Right forelimb (tissue), 1 donor: ENCODE measurements around the gene KLHL36.
A peak's percentile ranks its signal among the peaks of the same experiment; 100 is the strongest.

ENCODE experiments used
- DNase-seq: peaks from one replicate; pipeline ENCODE4 v3.0.0-alpha.2; 2018

The KLHL36 gene

DNA sequence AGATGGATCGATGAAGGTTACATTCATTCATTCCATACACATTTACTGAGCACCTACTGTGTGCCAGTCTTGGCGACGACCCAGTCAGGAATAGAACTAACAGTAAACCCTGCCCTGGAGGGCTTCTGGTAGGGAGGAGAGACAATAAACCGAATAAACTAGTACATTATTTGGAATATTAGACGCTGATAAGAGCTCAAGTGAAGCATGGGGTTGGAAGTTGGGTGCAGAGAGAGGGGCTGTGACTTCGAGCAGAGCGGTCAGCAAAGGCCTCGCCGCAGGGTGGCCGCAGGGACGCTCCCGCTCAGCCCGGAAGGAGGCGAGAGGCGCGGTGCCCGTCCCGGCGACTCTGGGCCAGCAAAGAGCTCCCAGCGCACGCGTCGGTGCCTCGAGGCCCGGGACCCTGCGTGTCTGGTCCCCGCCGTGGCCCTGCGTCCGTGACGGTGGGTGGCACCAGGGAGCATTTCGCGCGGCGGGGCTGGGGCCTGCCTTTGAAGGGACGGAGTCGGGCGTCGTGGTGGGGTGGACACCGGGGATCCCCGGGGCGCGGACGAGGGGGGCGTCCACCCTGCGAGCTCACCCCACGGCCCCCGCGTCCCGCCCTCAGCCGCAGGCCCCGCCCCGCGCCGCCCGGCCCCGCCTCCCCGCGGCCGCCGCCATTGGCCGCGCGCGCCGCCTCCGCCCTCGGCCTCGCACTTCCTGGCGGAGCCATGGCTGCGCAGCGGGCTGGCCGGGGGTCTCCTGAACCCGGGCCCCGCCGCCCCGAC, at the start of gene KLHL36:
TSS of gene KLHL36 (plus strand) at position 684 of the 767 bp plus-strand sequence. CDS start 2,357 bp downstream, outside the sequence.
- peak; percentile 78 for DNase-seq

GRCh38 chr16:84599521-84600202, 48.6 kb upstream of the KLHL36 start:
- peak; percentile 65 for DNase-seq

GRCh38 chr16:84600343-84601229, 47.7 kb upstream of the KLHL36 start:
- DNase-seq = no peak

- DNase-seq = no peak
Measured at GRCh38 chr16:84603140-84603816, 45.0 kb upstream of the KLHL36 start.

DNA sequence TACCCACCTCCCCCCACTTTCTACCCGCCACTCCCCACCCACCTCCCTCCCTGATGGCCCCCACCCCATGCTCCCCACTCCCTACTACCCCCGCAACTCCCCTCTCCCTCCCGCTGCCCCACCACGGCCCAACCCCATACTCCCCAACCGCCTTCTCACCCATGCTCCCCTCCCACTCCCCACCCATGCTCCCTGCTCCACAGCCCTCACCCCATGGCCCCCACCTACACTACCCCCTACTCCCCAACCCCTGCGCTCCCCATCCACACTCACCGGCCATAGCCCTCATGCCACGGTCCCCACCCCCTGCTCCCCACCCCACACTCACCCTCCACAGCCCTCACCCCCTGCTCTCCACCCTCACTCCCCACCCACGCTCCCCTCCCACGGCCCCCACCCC, 44.4 kb upstream of the KLHL36 start:
- no peak for DNase-seq

DNA sequence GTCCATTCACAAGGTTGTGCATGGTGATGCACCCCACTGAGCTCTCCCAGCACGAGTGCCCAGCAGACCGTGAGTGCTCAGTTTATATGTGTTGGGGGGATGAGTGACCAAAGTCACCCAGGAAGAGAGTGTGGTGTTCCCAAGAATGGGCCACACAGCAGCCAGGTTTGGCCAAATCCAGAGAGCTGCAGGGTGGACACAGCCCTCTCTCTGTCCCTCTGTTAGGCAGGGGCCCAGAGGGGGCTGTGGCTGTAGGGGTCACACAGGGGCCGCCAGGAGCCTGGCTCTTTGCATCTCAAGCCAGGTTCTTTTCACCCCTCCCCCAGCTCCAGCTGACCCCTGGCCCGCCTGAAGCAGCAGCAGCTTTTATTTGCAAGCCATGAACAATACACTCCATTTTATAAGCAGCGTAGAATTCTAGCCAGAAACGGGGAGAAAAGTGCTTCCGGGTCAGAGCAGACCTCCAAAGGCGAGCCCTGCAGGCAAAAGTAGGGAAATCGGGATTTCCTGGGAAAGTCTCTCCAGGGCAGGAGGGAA, 43.8 kb upstream of the KLHL36 start:
- no peak for DNase-seq

- no peak for DNase-seq
Measured at GRCh38 chr16:84605339-84605848, 42.9 kb upstream of the KLHL36 start.

- DNase-seq = no peak
Measured at GRCh38 chr16:84606081-84606875, 42.0 kb upstream of the KLHL36 start.

DNA sequence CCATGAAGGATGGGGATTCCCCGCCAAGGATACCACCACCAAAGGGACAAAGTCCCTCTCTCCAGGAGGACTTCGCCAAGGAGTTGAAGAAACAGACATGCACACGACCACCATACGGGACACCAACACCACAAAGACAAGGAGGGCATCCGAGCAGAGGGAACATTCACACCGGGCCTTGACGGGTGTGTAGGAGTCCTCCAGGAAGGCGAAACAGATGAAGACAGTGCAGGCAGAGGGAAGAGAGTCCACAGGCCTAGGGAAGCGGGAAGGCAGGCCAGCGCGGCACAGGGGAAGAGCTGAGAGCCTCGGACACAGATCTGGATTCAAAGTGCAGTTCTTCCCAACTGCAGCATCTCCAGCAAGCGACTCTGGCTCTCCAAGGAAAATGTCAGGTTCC, 41.2 kb upstream of the KLHL36 start:
- DNase-seq = no peak

DNA sequence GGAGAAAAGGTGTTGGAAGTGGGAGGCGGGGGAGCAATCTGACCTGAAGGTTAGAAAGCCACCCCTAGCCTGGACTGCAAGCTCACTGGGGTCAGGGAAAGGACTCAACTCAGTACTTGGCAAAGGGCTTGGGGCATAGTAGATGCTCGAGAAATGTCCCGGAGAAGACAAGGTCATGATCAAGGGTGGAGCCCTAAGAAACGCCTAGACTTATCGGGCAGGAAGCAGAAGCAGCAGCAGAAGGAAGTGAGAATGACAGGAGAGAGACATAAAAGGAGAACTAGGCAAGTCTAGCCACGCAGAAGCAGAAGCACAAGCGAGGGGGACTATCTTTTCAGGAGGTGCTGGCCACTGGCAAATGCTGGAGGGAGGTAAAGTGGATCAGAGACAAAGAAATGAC, 40.6 kb upstream of the KLHL36 start:
- no peak for DNase-seq

DNA sequence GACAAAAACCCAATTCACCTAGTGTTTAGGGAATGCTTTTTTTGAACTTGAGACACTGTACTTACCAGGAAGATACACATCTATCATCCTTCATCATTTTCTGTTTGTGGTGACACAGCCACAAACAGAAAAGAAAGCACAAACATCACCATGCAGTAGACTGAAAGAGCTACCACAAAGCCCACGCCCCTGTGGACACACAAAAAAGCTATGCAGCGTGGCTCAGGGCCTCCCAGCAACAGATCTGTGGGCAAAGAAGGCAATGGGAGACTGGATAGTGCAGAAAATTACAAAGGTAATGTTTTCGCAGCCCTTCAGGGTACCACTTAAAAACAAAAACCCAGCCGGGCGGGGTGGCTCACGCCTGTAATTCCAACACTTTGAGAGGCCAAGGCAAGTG, 40.0 kb upstream of the KLHL36 start:
- no peak for DNase-seq

DNA sequence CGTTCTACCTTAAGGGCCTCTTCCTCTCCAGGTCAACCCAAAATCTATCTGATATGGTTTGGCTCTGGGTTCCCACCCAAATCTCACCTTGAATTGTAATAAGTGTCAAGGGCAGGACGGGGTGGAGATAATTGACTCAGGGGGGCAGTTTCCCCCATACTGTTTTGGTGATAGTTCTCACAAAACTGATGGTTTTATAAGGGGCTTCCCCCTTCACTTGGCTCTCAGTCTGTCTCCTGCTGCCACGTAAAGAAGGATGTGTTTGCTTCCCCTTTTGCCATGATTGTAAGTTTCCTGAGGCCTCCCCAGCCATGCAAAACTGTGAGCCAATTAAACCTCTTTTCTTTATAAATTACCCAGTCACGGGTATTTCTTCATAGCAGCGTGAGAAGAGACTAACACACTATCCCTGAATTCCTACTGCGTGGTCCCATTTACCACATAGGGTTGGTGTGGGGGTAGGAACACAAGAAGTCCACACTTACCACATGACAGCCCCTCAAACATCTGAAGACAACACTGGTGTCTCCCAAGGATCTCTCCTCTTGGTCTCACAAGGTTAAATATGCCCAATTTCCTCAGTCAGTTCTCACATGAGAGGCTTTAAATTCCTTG, 38.6 kb upstream of the KLHL36 start:
- DNase-seq = no peak

DNA sequence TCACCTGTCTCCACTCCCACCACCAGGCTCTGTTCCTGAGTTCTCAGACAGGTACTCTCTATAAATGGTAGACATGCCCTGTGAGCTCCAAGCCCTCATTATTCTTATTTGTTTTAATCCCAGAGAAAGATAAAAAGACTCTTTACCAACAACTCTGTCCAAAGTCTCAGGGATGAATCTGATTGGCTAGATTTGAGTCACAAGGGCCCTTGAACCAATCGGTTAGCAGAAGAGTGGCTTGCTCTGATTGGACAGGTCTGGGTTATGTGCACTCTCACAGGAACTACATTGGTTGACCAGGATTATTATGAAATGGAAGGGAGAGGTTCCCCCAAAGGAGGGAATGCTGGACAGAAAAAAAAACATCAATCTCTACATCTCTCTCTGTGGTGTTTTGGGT, 37.9 kb upstream of the KLHL36 start:
- no peak for DNase-seq

DNA sequence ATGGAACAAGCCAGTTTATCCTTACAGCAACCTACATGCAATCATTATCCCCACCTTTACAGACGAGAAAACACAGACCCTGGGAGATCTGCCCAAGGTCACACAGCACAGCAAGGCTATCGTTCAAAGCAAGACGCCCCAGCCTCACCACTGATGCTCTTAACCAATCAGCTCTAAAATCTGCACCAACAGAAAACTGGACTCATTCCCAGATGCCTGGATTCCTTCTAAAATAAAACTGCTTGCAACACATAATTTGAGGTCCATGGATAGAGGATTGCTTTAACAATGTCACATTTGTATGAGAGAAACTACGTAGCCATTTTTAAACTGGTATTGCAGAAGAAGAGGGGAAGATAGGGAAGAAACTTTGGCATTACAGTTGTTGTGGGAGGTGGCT, 37.3 kb upstream of the KLHL36 start:
- no peak for DNase-seq

GRCh38 chr16:84612686-84613085, 35.6 kb upstream of the KLHL36 start:
- no peak for DNase-seq

- no peak for DNase-seq
Measured at GRCh38 chr16:84613408-84614072, 34.8 kb upstream of the KLHL36 start.

DNA sequence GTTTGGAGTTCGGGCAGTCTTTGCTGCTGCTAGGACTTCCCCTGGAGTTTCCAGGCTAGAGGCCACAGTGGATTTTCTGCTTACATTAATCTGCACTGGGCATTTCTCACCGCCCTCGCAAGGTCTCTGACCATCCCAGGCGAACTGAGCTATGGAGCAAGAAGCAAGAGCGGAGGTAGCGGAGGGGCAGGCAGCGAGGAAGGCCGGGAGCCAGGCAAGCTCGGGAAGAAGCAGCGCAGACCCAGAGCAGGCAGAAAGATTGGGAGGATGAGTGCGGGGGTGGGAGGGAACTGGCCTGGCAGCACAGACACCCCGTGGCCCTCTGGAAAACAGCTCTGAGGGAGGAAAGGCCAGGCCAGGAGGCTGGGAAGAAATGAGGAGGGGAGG, 34.2 kb upstream of the KLHL36 start:
- DNase-seq = no peak

GRCh38 chr16:84614623-84614967, 33.7 kb upstream of the KLHL36 start:
- no peak for DNase-seq

DNA sequence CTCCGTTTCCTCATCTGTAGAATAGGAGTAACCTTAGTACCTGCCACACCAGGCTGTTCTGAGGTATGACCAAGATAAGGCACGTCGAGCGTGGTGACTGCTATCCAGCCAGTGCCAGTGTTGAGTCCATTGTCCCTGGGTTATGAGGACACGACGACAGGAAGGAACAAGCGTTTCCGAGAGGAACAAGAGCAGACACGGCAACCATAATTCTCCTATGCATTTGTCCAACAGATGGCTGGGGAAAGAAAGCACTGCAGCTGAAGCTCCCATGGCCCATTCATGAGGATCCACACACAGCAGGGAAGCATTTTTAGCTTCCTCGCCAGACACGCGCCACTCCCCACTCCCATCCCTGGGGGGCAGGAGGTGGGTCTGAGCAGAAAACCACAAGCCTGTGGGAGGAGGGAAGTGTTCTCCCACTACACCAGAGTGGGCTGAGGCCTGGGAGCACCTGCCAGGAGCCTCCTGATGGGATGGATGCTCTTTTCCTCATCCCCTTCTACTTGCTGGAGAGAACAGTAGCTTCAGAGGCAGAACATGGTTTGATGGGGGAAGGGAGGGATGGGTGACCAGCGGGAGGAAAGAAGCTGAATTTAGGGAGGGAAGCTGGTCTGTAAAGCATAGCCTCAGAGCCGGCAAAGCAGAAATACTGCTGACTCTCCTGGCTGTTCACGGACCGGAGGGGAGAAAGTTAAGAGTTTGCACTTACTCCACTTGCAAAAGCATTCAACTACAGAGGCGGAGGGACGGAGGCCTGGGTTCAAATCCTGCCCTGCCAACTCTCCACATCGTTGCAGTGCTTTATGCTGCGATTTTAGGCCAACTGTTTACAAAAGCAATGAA, 33.1 kb upstream of the KLHL36 start:
- DNase-seq = no peak

GRCh38 chr16:84616515-84616914, 31.8 kb upstream of the KLHL36 start:
- no peak for DNase-seq
